ENCODE measurements around the gene FAM234B. TPM values are rescaled to one million over a fixed set of nuclear protein-coding genes. Genes with fewer than 3 reads are reported as not detected.

The FAM234B gene
- polyA plus RNA-seq, 3 donors, result 1.6 to 3.2 (median 2.0) TPM

GRCh38 chr12:13027032-13027431 lies 17.1 kb upstream of the FAM234B start:
- intact Hi-C loops (cut with micrococcal nuclease), result no loop called here
- H2AFZ ChIP-seq (ENCODE audit: insufficient read depth, low read depth, low read length, poor library complexity, severe bottlenecking), result no peak overlapping the region
- no peak overlapping the region for H3K27ac ChIP-seq (ENCODE audit: low read depth in 1 of 2, low read length in 2 of 2)
- no peaks in the 10 kb centered on the region for H3K4me1 ChIP-seq (ENCODE audit: control insufficient read depth in 1 of 2, insufficient read depth in 2 of 2, low read length in 2 of 2)
- H3K79me2 ChIP-seq (ENCODE audit: insufficient read depth, low read length), result no peaks in the 10 kb centered on the region
- peaks cover 11% of the 10 kb centered on the region for H3K4me1 Mint-ChIP-seq
- no peaks in the 10 kb centered on the region for H3K27me3 Mint-ChIP-seq (ENCODE audit: low read depth in 3 of 3)
- no peak for DNase-seq
- TF ChIP-seq CTCF (IDR thresholded peaks at IDR 0.05), result no peak
- no peaks in the 10 kb centered on the region for H4K20me1 ChIP-seq (ENCODE audit: insufficient read depth, low read length)
- no peak overlapping the region for H3K4me2 ChIP-seq (replicated peaks; ENCODE audit: extremely low read depth, low read length, poor library complexity, severe bottlenecking)
- no peaks in the 10 kb centered on the region for H3K9me3 ChIP-seq (replicated peaks in 1 of 2; ENCODE audit: control insufficient read depth in 1 of 2, insufficient read depth in 1 of 2, low read length in 2 of 2)
- H3K27me3 ChIP-seq (ENCODE audit: control insufficient read depth in 2 of 2, insufficient read depth in 2 of 2, low read length in 2 of 2), result no peaks in the 10 kb centered on the region
- H3K9me3 Mint-ChIP-seq, result no peaks in the 10 kb centered on the region
- no peaks in the 10 kb centered on the region for H3K36me3 ChIP-seq (replicated peaks in 1 of 2; ENCODE audit: control insufficient read depth in 1 of 2, insufficient read depth in 2 of 2, low read length in 2 of 2)
- no peaks in the 10 kb centered on the region for H3K36me3 Mint-ChIP-seq
- no peak overlapping the region for H3K4me3 ChIP-seq (replicated peaks in 1 of 3; ENCODE audit: low read depth in 2 of 3, low read length in 3 of 3)
- WGBS (ENCODE audit: insufficient coverage), result no CpG with 5 or more reads among the region's 2 CpGs
- H3K27ac Mint-ChIP-seq, result no peak overlapping the region
- H3K4me3 Mint-ChIP-seq, result no peak overlapping the region
- H3K9ac ChIP-seq (ENCODE audit: insufficient read depth, low read length, poor library complexity, severe bottlenecking), result no peak overlapping the region

- Mint-ChIP-seq H3K27me3 (ENCODE audit: low read depth in 3 of 3) (no peaks in the 10 kb centered on the region), H3K27ac (no peak overlapping the region), H3K4me3 (no peak overlapping the region), H3K9me3 (no peaks in the 10 kb centered on the region), H3K4me1 (peaks cover 11% of the 10 kb centered on the region), H3K36me3 (no peaks in the 10 kb centered on the region)
- Histone ChIP-seq H3K9ac (ENCODE audit: insufficient read depth, low read length, poor library complexity, severe bottlenecking) (no peak overlapping the region), H3K4me2 (replicated peaks; ENCODE audit: extremely low read depth, low read length, poor library complexity, severe bottlenecking) (no peak overlapping the region), H2AFZ (ENCODE audit: insufficient read depth, low read depth, low read length, poor library complexity, severe bottlenecking) (no peak overlapping the region), H3K4me3 (replicated peaks in 1 of 3; ENCODE audit: low read depth in 2 of 3, low read length in 3 of 3) (no peak overlapping the region), H3K79me2 (ENCODE audit: insufficient read depth, low read length) (no peaks in the 10 kb centered on the region), H3K9me3 (replicated peaks in 1 of 2; ENCODE audit: control insufficient read depth in 1 of 2, insufficient read depth in 1 of 2, low read length in 2 of 2) (no peaks in the 10 kb centered on the region), H3K36me3 (replicated peaks in 1 of 2; ENCODE audit: control insufficient read depth in 1 of 2, insufficient read depth in 2 of 2, low read length in 2 of 2) (no peaks in the 10 kb centered on the region), H3K27ac (ENCODE audit: low read depth in 1 of 2, low read length in 2 of 2) (no peak overlapping the region), H3K27me3 (ENCODE audit: control insufficient read depth in 2 of 2, insufficient read depth in 2 of 2, low read length in 2 of 2) (no peaks in the 10 kb centered on the region), H4K20me1 (ENCODE audit: insufficient read depth, low read length) (no peaks in the 10 kb centered on the region), H3K4me1 (ENCODE audit: control insufficient read depth in 1 of 2, insufficient read depth in 2 of 2, low read length in 2 of 2) (no peaks in the 10 kb centered on the region)
- DNase-seq, result no peak
- no peak for TF ChIP-seq CTCF (IDR thresholded peaks at IDR 0.05)
- intact Hi-C loops (cut with micrococcal nuclease), result no loop called here
Observed at GRCh38 chr12:13027508-13027907, 16.7 kb upstream of the FAM234B start.
